HG03064 (cell line): ENCODE data around the gene PIGT.

Experiments
- ATAC-seq: cut with Tn5 transposase; IDR thresholded peaks from one replicate; pipeline ENCODE4 v1.9.1; 2021; ENCODE audit warnings: low read depth; ENCODE audit not compliant: unreplicated experiment

Gene PIGT

DNA sequence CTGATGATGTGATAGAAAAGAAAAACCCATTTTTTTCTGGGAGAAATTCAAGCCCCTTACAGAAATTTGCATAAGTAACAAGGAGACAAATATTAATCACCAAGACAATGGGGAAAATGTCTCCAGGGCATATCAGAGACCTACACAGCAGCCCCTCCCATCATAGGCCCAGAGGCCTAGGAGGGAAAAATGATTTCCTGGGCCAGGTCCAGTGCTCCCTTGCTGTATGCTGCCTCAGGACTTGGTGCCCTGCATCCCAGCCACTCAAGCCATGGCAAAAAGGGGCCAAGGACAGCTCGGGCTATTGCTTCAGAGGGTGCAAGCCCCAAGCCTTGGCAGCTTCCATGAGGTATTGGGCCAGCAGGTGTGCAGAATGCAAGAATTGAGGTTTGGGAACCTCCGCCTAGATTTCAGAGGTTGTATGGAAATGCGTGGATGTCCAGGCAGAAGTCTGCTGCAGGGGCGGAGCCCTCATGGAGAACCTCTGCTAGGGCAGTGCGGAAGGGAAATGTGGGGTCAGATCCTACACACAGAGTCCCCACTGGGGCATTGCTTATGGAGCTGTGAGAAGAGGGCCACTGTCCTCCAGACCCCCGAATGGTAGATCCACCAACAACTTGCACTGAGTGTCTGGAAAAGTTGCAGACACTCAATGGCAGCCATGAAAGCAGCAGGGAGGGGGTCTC lies 15.5 kb upstream of the PIGT start:
- ATAC-seq: no peak

DNA sequence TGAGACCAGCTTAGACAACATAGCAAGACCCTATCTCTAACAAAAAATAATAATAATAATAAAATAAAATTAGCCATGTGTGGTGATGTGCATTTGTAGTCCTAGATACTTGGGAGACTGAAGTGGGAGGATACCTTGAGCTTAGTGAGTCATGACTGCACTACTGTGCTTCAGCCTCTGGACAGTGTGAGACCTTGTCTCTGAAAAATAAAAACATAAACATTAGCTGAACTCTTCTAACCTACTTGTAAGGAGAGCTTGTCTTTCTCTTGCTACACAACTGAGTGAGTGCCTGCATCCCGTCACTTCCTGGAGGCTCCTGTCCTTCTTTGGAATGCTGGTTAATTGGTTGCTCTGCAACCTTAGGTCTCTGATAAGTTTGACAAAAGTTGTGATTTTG lies 13.0 kb upstream of the PIGT start:
- no peak for ATAC-seq

GRCh38 chr20:45404438-45404837 lies 11.5 kb upstream of the PIGT start:
- ATAC-seq: no peak

DNA sequence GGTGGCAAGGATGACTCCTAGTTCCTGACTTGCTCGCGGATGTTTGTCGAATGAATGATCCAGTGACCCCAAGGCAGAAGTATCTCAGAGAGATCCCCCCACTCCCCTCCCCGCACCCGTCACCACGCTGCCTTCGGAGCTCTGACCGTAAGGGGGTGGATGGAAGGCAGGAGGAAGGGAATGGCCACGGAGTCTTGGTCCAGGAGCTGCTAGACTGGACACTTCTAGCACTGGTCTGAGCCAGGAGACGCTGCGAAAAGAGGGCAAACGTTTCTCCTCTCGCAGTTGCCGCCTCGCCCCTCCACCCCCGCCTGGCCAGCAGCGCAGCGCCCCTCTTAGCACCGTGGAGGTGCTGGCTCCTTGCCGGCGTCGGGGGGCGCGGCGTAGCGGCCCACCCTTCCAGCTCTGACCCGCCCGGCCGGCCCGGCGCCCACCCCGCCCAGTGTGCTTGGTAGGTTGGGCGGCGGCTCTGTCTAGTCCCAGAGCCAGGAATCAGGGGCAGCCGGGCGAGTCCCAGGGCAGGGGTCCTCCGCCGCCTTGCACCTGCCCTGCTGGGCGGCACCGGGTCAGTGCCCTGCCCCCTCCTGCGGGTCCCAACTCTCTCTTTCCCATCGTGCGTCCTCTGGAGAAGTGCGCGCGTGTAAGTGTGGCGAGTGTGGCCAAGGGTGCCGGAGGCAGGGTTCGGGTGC lies 10.2 kb upstream of the PIGT start:
- no peak for ATAC-seq

- no peak for ATAC-seq
Observed at GRCh38 chr20:45406260-45407066, 9.5 kb upstream of the PIGT start.

GRCh38 chr20:45407067-45407745 lies 8.7 kb upstream of the PIGT start:
- ATAC-seq: no peak

DNA sequence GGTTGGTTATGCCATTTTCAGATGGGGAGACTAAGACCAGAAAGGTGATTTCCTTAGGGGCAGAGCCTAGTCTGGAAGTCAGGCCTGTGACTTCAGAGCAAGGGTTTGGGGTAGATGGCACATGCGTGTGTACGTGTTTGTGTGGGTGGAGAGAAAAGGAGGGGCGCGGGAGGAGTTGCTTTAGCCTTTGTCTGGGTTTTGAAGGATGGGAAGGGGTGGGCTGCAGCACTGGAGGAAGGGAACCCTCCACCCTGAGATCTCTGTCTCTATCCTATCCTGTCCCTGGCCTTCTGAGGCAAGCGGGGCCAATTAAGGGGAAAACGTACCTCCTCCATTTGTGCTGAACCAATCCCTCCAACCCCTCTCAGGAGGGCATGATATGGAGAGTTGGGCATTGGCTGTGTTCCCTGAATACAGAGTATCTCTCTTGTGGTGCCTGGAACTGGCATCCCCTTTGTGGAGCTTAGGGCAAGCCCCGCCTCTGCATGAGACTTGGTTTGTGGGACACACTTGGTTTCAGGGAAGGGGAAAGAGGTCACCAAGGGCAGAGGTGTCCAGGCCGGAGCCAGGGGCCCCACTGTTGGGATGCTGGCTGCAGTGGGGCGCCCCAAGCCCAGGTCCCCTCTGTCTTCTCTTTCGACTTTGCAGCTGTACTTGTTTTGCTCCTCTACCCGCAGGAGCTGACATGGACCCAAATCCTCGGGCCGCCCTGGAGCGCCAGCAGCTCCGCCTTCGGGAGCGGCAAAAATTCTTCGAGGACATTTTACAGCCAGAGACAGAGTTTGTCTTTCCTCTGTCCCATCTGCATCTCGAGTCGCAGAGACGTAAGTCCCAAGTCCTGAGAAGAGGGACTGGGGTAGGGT lies 7.9 kb upstream of the PIGT start, which contains the start of gene DBNDD2:
Gene DBNDD2, plus strand, starts transcription at position 507 of the 863 bp plus-strand sequence. Its CDS starts 179 bp downstream, at position 686.
- no peak for ATAC-seq

DNA sequence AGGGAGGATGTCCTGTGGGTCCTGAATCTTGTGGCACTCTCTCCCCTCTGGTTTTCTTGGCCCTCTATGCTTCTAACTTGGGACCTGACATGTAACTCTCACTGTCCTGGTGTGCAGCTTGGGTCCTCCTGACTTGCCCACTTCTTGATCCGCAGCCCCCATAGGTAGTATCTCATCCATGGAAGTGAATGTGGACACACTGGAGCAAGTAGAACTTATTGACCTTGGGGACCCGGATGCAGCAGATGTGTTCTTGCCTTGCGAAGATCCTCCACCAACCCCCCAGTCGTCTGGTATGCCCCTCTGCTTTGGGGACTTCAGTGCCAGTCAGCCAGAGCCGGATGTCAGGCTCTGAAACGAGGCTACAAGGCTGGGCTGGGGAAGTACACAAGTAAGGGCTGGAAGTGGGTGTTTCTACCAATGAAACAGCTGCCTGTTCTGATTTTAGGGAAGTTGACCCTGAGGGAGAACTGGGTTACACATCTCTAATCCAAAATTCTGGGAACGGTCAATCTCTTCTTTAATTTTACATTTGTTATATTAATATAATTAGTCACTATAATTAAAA lies 7.2 kb upstream of the PIGT start:
- ATAC-seq: no peak

DNA sequence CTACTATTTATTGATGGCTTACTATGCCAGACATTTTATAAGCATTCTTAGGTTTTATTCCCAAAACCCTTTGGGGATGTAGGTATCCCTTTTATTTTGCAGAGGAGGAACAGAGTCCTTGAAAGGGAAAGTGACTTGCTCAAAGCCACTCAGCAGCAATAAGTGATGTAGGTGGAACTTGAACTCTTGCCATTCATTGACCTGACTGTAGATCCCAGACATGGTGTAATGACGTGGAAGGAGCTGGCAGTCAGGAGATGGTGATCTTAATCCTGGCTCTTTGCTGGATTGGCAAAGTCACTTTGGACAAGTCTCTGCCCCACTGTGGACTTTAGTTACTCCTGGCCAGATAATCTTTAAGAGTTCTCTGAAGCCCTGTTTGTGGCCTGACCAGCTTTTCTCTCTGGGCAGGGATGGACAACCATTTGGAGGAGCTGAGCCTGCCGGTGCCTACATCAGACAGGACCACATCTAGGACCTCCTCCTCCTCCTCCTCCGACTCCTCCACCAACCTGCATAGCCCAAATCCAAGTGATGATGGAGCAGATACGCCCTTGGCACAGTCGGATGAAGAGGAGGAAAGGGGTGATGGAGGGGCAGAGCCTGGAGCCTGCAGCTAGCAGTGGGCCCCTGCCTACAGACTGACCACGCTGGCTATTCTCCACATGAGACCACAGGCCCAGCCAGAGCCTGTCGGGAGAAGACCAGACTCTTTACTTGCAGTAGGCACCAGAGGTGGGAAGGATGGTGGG lies 6.2 kb upstream of the PIGT start:
- ATAC-seq: no peak

GRCh38 chr20:45410887-45411286 lies 5.1 kb upstream of the PIGT start:
- ATAC-seq: no peak

DNA sequence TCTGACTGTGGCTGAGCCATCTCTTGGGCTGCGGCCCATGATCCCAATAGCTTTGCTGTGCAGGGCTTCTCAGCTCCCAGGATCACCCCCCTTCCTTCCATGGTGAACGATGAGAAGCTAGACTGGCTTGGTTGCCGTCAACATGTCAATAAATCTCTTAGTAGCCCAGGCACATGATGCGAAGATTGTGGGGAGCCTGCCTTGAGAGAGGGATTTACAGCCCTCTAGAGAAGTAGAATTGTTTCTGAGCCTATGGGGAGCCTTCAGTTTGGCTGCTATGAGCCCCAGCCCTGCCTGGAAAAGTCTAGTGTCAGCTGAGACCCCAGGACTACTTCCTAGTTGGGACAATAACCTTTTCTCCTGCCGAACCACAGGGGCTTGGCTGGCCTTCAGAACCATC lies 3.3 kb upstream of the PIGT start:
- ATAC-seq: no peak

DNA sequence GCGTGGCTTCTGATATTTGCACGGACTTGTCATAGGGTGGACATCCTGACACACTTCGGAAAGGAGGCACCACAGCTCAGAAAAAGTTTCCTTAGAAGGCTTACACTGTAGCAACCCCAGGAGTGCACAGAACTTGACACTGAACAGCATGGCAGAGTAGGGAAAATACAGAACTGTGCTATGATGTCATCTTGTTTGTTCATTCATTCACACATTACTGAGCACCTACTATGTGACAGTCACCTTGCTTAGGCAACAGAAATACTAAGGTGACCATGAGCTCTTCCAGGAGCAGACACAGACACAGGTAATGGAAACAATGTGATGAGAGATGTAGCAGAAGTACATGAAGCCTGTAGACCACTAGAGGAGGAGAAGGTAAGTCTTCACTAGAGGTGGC lies 2.5 kb upstream of the PIGT start:
- ATAC-seq: no peak

DNA sequence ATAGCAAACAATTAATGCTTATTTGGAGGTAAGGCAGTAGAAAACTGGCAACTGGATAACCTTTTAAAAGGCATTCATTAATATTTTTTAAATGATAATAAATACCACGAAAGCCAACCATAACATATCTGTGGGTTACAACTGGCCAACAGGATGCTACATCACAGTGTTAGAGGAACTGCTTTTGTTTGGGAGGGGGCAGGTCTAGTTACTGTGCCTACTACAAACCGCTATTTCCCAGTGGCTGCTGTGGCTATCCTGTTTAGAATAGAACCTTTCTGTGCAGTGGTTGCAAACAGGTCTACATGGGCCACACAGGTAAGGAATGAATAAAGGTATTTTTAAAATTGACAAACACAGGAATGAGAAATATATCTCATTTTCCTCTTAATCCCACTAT lies 976 bp downstream of the PIGT start:
- no peak for ATAC-seq

DNA sequence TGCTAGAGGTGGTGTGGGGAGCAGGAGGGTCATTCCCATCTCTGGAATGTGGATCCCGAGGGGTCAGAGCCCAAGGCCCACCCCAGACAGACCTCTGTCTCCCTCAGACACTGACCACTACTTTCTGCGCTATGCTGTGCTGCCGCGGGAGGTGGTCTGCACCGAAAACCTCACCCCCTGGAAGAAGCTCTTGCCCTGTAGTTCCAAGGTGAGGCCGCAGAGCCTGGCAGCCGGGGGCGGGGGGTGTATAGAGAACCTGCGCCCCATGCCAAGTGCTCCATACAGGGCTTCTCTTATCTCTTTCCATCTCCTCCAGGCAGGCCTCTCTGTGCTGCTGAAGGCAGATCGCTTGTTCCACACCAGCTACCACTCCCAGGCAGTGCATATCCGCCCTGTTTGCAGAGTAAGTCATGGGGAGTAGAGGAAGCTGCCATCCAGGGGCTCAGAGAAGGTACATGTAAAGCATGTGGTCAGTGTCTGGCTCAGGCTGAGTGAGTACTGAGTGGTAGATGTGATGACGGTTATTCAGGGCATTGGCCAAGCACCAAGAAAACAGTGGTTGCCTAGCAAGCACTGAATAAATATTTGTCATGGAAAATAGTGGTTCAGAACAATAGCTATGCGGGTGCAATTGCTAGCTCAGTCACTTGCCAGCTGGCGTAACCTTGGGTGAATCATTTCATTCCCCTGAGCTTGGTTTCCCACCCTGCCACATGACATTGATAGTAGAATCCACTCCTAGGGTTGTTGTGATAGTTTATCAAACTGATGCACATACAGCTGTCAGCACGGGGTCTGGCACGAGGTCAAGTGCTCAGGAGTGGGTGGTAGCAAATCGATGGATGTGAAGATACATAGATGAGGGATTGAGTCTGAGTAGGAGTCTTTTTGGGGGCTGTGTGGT lies 3.5 kb downstream of the PIGT start:
- ATAC-seq: no peak

- no peak for ATAC-seq
Observed at GRCh38 chr20:45420125-45420524, 4.2 kb downstream of the PIGT start.

DNA sequence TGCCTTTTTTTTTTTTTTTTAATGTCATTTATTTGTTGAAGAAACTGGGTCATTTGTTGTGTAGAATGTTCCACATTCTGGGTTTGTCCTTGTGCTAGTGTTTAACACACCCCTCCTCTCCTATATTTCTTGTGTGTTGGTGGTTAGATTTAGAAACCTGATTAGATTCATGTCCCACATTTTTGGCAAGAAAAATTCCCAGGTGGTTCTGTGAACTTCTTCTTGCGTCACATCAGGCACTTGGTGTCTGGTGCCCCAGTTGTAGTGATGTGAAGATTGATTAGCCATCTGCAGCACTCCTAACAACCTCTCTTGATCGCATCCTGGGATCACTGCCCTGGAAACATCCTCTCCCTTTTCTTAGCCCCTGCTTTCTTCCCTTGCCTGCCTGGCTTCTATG lies 7.8 kb downstream of the PIGT start:
- no peak for ATAC-seq

DNA sequence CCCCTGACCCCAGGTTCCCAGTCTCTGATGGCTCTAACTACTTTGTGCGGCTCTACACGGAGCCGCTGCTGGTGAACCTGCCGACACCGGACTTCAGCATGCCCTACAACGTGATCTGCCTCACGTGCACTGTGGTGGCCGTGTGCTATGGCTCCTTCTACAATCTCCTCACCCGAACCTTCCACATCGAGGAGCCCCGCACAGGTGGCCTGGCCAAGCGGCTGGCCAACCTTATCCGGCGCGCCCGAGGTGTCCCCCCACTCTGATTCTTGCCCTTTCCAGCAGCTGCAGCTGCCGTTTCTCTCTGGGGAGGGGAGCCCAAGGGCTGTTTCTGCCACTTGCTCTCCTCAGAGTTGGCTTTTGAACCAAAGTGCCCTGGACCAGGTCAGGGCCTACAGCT lies 9.6 kb downstream of the PIGT start:
- no peak for ATAC-seq
